ENCODE data around the gene FASTKD1. TPM values are rescaled to one million over a fixed set of nuclear protein-coding genes. Genes with fewer than 3 reads are reported as not detected.

Gene FASTKD1
- total RNA-seq, 2 experiments from 2014 or later = 55.4 to 60.2 TPM

DNA sequence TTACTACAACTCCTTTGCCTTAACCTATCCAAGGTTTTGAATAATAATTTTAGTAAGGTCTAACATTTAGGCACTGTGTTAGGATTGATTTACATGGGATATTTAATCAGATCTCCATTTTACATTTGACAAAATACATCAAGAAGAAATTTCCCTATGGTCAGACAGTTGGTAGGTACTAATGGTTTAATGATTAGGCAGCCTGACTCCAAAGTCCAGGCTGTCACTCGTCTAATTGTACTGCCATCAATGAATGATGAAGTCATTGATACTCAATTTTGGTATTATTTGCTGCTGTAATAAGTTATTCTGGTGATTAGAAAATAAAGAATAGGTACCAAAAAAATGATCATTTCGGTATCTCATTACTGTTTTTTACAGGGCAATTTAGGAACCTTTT is 80.3 kb downstream of the FASTKD1 start:
- TF ChIP-seq CTCF (IDR thresholded peaks at IDR 0.05) = no peak
- ChIA-PET CTCF (interaction anchor here (0.9 to 1.0 kb wide), 2 partner anchors 9 to 35 kb away, joined by 3 to 4 read pairs; no protein-coding TSS in a partner anchor), POLR2A (no interaction called here)
- Mint-ChIP-seq H3K4me3 (no peak overlapping the region), H3K36me3 (ENCODE audit: low read depth) (peaks cover 3% of the 10 kb centered on the region), H3K9me3 (no peaks in the 10 kb centered on the region), H3K27me3 (no peaks in the 10 kb centered on the region), H3K27ac (no peak overlapping the region), H3K4me1 (ENCODE audit: low read depth) (no peaks in the 10 kb centered on the region)
- ATAC-seq = no peak
- intact Hi-C loops (cut with micrococcal nuclease) = no loop called here
- DNase-seq = no peak

DNA sequence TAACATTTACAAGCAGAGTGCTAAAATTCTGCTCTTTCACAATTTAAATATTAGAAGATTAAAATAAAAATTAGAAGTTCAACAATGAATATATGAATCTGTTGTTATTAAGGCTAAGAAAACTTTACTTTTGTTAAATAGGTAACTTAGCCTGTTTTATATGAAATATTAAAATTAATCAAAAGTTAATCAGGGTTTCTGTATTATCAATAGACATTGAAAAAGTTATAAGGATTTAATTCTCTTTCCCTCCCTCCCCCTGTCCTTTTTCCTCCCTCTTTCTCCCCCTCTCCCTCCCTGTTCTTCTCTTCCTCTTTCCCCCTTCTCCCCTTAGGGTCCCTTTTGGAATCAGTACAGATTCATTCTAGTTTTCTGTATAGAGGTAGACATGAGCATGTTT is 82.3 kb downstream of the FASTKD1 start:
- H3K36me3 Mint-ChIP-seq (ENCODE audit: low read depth) = peaks cover 3% of the 10 kb centered on the region
- no peak for TF ChIP-seq CTCF (IDR thresholded peaks at IDR 0.05)
- ATAC-seq (no peak), DNase-seq (no peak)
- H3K4me3 Mint-ChIP-seq = no peak overlapping the region
- H3K27me3 Mint-ChIP-seq = no peaks in the 10 kb centered on the region
- H3K27ac Mint-ChIP-seq = no peak overlapping the region
- CTCF ChIA-PET = interaction anchor here (1.3 kb wide), 1 partner anchor 10 kb away, joined by 3 read pairs; no protein-coding TSS in a partner anchor
- no peaks in the 10 kb centered on the region for H3K9me3 Mint-ChIP-seq
- intact Hi-C loops (cut with micrococcal nuclease) = no loop called here
- H3K4me1 Mint-ChIP-seq (ENCODE audit: low read depth) = no peaks in the 10 kb centered on the region
- POLR2A ChIA-PET = no interaction called here

DNA sequence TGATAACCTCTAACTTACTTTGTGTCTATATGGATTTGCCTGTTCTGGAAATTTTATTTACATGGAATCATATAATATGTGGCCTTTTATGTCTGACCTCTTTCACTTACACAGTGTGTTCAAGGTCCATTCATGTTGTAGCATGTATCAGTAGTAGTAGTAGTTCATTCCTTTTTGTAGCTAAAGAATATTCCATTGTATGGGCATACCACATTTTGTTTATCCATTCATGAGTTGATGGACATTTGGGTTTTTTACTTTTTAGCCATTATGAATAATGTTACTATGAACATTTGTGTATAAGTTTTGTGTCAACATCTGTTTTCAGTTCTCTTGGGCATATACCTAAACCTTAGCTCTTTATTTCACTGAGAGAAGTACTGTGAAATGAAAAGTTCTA is 82.8 kb downstream of the FASTKD1 start:
- DNase-seq (no peak), ATAC-seq (no peak)
- Mint-ChIP-seq H3K27ac (no peak overlapping the region), H3K9me3 (no peaks in the 10 kb centered on the region), H3K4me1 (ENCODE audit: low read depth) (no peaks in the 10 kb centered on the region), H3K27me3 (no peaks in the 10 kb centered on the region), H3K36me3 (ENCODE audit: low read depth) (peaks cover 3% of the 10 kb centered on the region), H3K4me3 (no peak overlapping the region)
- intact Hi-C loops (cut with micrococcal nuclease) = no loop called here
- CTCF ChIA-PET = interaction anchor here (1.1 to 1.3 kb wide), 2 partner anchors 10 to 11 kb away, joined by 3 to 6 read pairs; partner anchors contain the start of gene BBS5
- POLR2A ChIA-PET = interaction anchor here (0.7 kb wide), 1 partner anchor 9 kb away, joined by 4 read pairs; no protein-coding TSS in a partner anchor
- TF ChIP-seq CTCF (IDR thresholded peaks at IDR 0.05) = no peak

DNA sequence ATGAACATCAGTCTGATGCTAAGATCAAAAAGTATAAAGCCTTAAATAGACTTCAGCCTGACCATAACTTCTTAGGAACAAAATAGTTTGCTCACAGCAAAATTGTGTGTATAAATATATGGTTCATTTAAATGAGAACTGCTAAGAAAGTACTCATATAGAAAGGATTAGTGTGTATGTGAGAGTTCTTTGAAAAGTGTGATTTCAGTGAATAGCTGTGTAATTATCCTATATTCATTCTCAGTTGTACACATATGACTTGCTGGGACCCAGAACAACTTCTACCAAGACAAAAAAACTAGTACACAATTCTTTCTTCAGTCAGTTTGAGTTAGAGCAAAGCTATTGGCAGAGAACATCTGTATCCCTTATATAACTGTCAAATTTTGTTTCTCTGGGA is 87.2 kb downstream of the FASTKD1 start:
- ATAC-seq = no peak
- Mint-ChIP-seq H3K27ac (no peak overlapping the region), H3K9me3 (no peaks in the 10 kb centered on the region), H3K4me3 (no peak overlapping the region), H3K4me1 (ENCODE audit: low read depth) (no peaks in the 10 kb centered on the region), H3K27me3 (no peaks in the 10 kb centered on the region), H3K36me3 (ENCODE audit: low read depth) (peaks cover 6% of the 10 kb centered on the region)
- no peak for DNase-seq
- POLR2A ChIA-PET = no interaction called here
- CTCF ChIA-PET = interaction anchor here (2.5 kb wide), 1 partner anchor 15 kb away, joined by 7 read pairs; no protein-coding TSS in a partner anchor
- TF ChIP-seq CTCF (IDR thresholded peaks at IDR 0.05) = no peak
- intact Hi-C loops (cut with micrococcal nuclease) = no loop called here

- no peak for TF ChIP-seq CTCF (IDR thresholded peaks at IDR 0.05)
- peaks cover 5% of the 10 kb centered on the region for H3K36me3 Mint-ChIP-seq (ENCODE audit: low read depth)
- ChIA-PET CTCF (interaction anchor here (1.0 to 2.5 kb wide), 2 partner anchors 14 to 33 kb away, joined by 3 to 7 read pairs; no protein-coding TSS in a partner anchor), POLR2A (interaction anchor here (1.0 kb wide), 1 partner anchor 312 kb away, joined by 3 read pairs; no protein-coding TSS in a partner anchor)
- H3K4me3 Mint-ChIP-seq = no peak overlapping the region
- no peaks in the 10 kb centered on the region for H3K27me3 Mint-ChIP-seq
- H3K4me1 Mint-ChIP-seq (ENCODE audit: low read depth) = no peaks in the 10 kb centered on the region
- intact Hi-C loops (cut with micrococcal nuclease) = no loop called here
- no peak overlapping the region for H3K27ac Mint-ChIP-seq
- DNase-seq (no peak), ATAC-seq (no peak)
- H3K9me3 Mint-ChIP-seq = no peaks in the 10 kb centered on the region
Observed at GRCh38 chr2:169485650-169486138, 88.0 kb downstream of the FASTKD1 start.
